Osteocyte (in vitro differentiated cells): ENCODE measurements around the gene RARB. TPM values are rescaled to one million over a fixed set of nuclear protein-coding genes. Genes with fewer than 3 reads are reported as not detected.
A peak's percentile ranks its signal among the peaks of the same experiment; 100 is the strongest.

ENCODE experiments used
- DNase-seq: peaks from one replicate; pipeline ENCODE4 v3.0.0; 2021; ENCODE audit warnings: mixed read lengths; ENCODE audit not compliant: unreplicated experiment; ENCODE audit errors: extremely low spot score
- H3K27ac Mint-ChIP-seq: one replicate; pipeline ENCODE4 v1.8.0; 2021; ENCODE audit warnings: mild to moderate bottlenecking, mixed read lengths; ENCODE audit not compliant: unreplicated experiment
- H3K27me3 Mint-ChIP-seq: one replicate; pipeline ENCODE4 v1.8.0; 2021; ENCODE audit warnings: mixed read lengths; ENCODE audit not compliant: unreplicated experiment
- H3K36me3 Mint-ChIP-seq: one replicate; pipeline ENCODE4 v1.8.0; 2021; ENCODE audit warnings: mixed read lengths; ENCODE audit not compliant: unreplicated experiment
- H3K4me1 Mint-ChIP-seq: one replicate; pipeline ENCODE4 v1.8.0; 2021; ENCODE audit warnings: mixed read lengths; ENCODE audit not compliant: unreplicated experiment
- H3K4me3 Mint-ChIP-seq: one replicate; pipeline ENCODE4 v1.8.0; 2021; ENCODE audit warnings: mild to moderate bottlenecking, moderate library complexity, mixed read lengths; ENCODE audit not compliant: unreplicated experiment
- H3K9me3 Mint-ChIP-seq: one replicate; pipeline ENCODE4 v1.8.0; 2021; ENCODE audit warnings: mixed read lengths; ENCODE audit not compliant: unreplicated experiment
- total RNA-seq: library from RNA; stranded (reverse); gene quantifications from 2 replicates; pipeline ENCODE4 v1.2.1, GENCODE V29; 2021
- TF ChIP-seq, protein P1 (sequence below): fragments of 200-600 bp; sonication (generic); IDR thresholded peaks from 2 replicates; pipeline ENCODE4 v1.5.0; 2021; ENCODE audit warnings: antibody characterized with exemption, mild to moderate bottlenecking, moderate library complexity

The RARB gene
- total RNA-seq, 1 donor from 2014 or later = 4.8 TPM

DNA sequence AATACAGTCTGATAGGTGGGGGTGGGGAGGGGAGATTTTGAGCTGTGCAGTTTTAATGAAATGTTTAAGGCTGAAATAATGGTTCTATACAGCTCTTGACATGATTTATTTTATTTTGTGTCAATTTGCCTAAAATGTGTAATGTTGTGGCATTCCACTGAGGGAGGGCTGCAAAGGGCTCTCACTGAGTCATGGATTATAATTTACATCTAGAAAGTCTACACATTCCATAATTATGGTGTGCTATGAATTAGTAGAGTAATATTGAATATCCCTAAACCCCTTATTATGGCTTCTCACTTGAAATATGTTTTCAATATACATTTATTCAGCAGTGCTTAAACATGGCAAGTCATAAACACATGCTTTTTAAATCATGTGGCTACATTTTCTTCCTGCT, 103.9 kb downstream of the RARB start:
- TF ChIP-seq, protein P1, sequence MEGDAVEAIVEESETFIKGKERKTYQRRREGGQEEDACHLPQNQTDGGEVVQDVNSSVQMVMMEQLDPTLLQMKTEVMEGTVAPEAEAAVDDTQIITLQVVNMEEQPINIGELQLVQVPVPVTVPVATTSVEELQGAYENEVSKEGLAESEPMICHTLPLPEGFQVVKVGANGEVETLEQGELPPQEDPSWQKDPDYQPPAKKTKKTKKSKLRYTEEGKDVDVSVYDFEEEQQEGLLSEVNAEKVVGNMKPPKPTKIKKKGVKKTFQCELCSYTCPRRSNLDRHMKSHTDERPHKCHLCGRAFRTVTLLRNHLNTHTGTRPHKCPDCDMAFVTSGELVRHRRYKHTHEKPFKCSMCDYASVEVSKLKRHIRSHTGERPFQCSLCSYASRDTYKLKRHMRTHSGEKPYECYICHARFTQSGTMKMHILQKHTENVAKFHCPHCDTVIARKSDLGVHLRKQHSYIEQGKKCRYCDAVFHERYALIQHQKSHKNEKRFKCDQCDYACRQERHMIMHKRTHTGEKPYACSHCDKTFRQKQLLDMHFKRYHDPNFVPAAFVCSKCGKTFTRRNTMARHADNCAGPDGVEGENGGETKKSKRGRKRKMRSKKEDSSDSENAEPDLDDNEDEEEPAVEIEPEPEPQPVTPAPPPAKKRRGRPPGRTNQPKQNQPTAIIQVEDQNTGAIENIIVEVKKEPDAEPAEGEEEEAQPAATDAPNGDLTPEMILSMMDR = no peak
- Mint-ChIP-seq H3K27ac (no peak overlapping the region), H3K4me1 (peaks cover 5% of the 10 kb centered on the region), H3K9me3 (peaks cover 12% of the 10 kb centered on the region), H3K4me3 (no peak overlapping the region), H3K27me3 (no peaks in the 10 kb centered on the region), H3K36me3 (peaks cover 4% of the 10 kb centered on the region)
- DNase-seq = no peak

DNA sequence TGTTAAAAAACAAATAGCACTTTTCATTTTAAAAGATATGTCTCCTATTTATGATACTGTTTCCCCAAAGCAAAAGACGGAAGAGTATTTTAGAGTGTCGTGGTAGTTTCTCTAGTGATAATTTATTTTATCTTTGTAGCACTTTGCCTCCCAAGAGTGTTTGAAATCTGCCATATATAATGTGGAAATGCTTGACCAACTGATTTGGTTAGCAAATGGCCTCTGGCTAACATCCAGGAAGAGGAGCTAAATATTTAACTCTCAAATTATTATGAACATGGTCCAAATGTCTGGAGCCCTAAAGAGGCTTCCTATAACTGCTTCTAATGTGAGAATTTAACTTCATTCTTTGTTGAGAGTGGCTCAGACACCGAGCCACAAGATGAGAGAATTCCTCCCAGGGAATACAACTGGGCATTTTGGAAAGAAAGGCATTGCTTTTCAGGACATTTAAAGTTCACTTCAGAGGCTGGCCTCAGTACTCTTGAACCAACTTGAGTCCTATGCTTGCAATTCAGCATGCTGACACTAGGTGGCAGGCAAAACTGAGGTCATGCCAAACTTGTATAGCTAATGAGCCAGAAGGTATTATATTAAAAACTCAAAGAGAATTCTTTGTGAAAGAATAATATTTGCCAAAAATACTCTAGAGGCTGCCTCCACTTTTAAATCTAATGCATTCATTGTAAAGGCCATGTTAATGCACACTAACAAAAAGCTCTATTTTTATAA, 104.5 kb downstream of the RARB start:
- DNase-seq = no peak
- Mint-ChIP-seq H3K4me1 (peaks cover 5% of the 10 kb centered on the region), H3K4me3 (no peak overlapping the region), H3K27me3 (no peaks in the 10 kb centered on the region), H3K9me3 (peaks cover 12% of the 10 kb centered on the region), H3K27ac (no peak overlapping the region), H3K36me3 (peaks cover 4% of the 10 kb centered on the region)
- TF ChIP-seq, protein P1 = peak; percentile 60

DNA sequence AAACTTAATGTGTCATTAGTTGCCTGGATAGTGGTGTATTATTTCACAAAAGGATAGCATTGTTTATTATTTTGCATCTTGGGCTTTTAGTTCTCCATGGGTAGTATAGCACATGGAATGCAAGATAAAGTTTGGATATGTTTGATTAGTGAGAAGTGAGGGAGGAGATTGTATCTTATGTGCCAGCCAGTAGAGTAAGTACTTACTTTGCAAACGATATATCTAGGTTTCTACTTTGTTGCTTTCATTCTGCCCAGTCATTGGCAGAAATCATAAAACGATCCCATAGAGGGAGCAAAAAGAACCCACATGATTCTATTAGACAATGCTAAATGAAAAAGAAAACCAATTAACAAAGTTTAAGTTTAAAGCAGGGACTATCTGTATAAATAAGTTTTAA, 105.3 kb downstream of the RARB start:
- peaks cover 4% of the 10 kb centered on the region for H3K36me3 Mint-ChIP-seq
- no peak overlapping the region for H3K4me3 Mint-ChIP-seq
- H3K27me3 Mint-ChIP-seq = no peaks in the 10 kb centered on the region
- peaks cover 12% of the 10 kb centered on the region for H3K9me3 Mint-ChIP-seq
- H3K27ac Mint-ChIP-seq = no peak overlapping the region
- no peaks in the 10 kb centered on the region for H3K4me1 Mint-ChIP-seq
- no peak for DNase-seq
- TF ChIP-seq, protein P1 = no peak

DNA sequence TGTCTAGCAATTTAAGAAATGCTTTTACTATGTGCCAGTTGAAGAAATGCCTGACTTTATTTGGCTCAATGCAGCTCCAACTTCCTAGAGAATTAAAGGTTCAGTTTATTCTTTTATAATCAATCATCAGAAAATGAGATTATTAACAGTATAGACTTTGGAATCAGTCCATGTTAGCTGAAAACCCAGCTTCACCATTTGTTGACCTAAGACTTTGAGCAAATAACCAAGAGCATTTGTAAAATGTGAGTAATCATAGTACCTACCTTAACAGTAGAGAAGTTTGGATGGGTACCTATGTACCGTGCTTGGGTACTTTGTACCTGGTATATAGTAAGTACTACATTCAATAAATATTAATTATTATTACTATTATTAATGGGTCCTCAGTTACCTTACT, 105.9 kb downstream of the RARB start:
- TF ChIP-seq, protein P1 = no peak
- no peak overlapping the region for H3K27ac Mint-ChIP-seq
- no peaks in the 10 kb centered on the region for H3K4me1 Mint-ChIP-seq
- DNase-seq = no peak
- H3K4me3 Mint-ChIP-seq = no peak overlapping the region
- no peaks in the 10 kb centered on the region for H3K27me3 Mint-ChIP-seq
- peaks cover 4% of the 10 kb centered on the region for H3K36me3 Mint-ChIP-seq
- peaks cover 12% of the 10 kb centered on the region for H3K9me3 Mint-ChIP-seq

DNA sequence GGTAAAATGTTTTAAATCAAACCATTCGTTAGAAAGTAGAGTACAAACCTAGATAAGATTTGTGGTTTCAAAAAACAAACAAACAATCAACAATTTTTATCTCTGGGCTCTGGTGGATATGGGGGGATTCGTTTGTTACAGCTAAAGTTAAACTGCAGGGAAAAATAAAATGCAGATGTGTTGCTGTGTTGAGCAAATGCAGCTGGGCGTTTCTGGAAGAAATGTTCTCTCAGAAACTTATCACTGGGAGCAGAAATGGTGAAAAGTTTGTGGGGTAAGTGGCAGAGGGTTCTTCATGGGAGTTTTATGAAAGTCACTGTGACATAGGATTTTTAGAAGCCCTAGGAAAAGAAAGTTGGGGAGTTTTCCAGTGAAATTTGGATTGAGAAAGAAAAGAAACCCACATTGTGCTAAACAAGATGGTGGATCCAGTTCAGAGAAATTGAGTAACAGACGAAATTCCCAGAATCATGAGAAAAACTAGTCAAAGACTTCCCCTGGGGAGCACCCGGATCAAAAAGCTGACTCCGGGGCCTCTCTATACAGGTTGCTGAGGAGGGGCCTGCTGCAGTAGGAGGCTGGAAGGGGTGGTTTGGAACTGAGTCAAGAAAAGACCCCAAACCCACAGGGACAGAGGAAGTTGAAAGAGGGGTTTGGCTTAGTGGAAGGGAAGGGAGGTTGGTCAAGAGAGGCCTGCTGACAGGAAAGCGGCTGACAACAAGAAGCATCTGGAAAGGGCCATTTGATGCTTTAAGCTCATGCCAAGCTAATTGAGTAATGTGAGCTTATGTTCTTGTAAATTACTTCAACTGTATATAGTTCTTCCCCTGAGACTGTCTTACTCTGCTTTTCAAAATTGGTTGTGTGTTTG, 108.7 kb downstream of the RARB start:
- TF ChIP-seq, protein P1 = no peak
- no peaks in the 10 kb centered on the region for H3K27me3 Mint-ChIP-seq
- H3K4me1 Mint-ChIP-seq = no peaks in the 10 kb centered on the region
- H3K36me3 Mint-ChIP-seq = peaks cover 7% of the 10 kb centered on the region
- peaks cover 4% of the 10 kb centered on the region for H3K9me3 Mint-ChIP-seq
- H3K4me3 Mint-ChIP-seq = no peak overlapping the region
- no peak overlapping the region for H3K27ac Mint-ChIP-seq
- no peak for DNase-seq
